H1 (cell line): ENCODE measurements around the gene MIA2. TPM values are rescaled to one million over a fixed set of nuclear protein-coding genes. Genes with fewer than 3 reads are reported as not detected.
A peak's percentile ranks its signal among the peaks of the same experiment; 100 is the strongest.

Source experiments
- CTCF ChIA-PET: fragments of 300-600 bp; sonication (Branson Sonifier 250); formaldehyde crosslinking; loops from one replicate; lab custom pipeline; 2021; ENCODE audit not compliant: partially characterized antibody; lab: Charles Lee
- POLR2A ChIA-PET: fragments of 300-600 bp; sonication (Branson Sonifier 250); formaldehyde crosslinking; loops from one replicate; lab custom pipeline; 2021; ENCODE audit warnings: inconsistent platforms; ENCODE audit not compliant: partially characterized antibody; lab: Charles Lee
- DNase-seq, 2 experiments: peaks; one replicate each; pipeline versions ENCODE4 v3.0.0 to v3.0.0-alpha.2; 2010 to 2022; ENCODE audit warnings: low spot score in 2 of 2, low read depth in 1 of 2, mixed read lengths in 1 of 2
- FAIRE-seq: peaks from 2 replicates; lab custom pipeline; 2011; peaks lifted over from hg19 to GRCh38; lab: Jason Lieb, UNC
- H2AFZ ChIP-seq: 2 replicates; pipeline ENCODE4 v1.8.1; 2012; ENCODE audit warnings: low read length, inconsistent platforms
- H2AK5ac ChIP-seq: 2 replicates; pipeline ENCODE4 v1.6.1; 2013; ENCODE audit warnings: low read depth, low read length
- H2BK120ac ChIP-seq: replicated peaks from 2 replicates; pipeline ENCODE3; 2013; ENCODE audit warnings: low read depth, low read length, inconsistent platforms
- H2BK12ac ChIP-seq: 2 replicates; pipeline ENCODE4 v1.6.1; 2013; ENCODE audit warnings: low read depth, low read length
- H2BK15ac ChIP-seq: 2 replicates; pipeline ENCODE4 v1.6.1; 2013; ENCODE audit warnings: low read length
- H2BK20ac ChIP-seq: 2 replicates; pipeline ENCODE4 v1.6.1; 2013; ENCODE audit warnings: low read length
- H2BK5ac ChIP-seq: 2 replicates; pipeline ENCODE4 v1.6.1; 2013; ENCODE audit warnings: low read depth, low read length
- H3K14ac ChIP-seq: 2 replicates; pipeline ENCODE4 v1.6.1; 2013; ENCODE audit warnings: inconsistent platforms; ENCODE audit not compliant: insufficient read length
- H3K18ac ChIP-seq: 2 replicates; pipeline ENCODE4 v1.6.1; 2013; ENCODE audit warnings: low read length; ENCODE audit errors: extremely low read depth
- H3K23ac ChIP-seq: 2 replicates; pipeline ENCODE4 v1.6.1; 2013; ENCODE audit warnings: inconsistent platforms; ENCODE audit not compliant: insufficient read length
- H3K23me2 ChIP-seq: 2 replicates; pipeline ENCODE4 v1.6.1; 2013; ENCODE audit warnings: low read depth, low read length
- H3K27ac ChIP-seq: 2 replicates; pipeline ENCODE4 v1.6.1; 2011; ENCODE audit warnings: low read depth, low read length, inconsistent platforms
- H3K27me3 ChIP-seq, 4 experiments: replicated peaks in 1 of 4; 1 replicate in 1 of 4; 2 replicates in 3 of 4; pipeline versions ENCODE4 v1.6.1 to v1.8.1; 2011 to 2013; ENCODE audit warnings: low read length in 3 of 4, mild to moderate bottlenecking in 3 of 4, inconsistent platforms in 2 of 4, mixed read lengths in 2 of 4, moderate library complexity in 1 of 4; ENCODE audit not compliant: control insufficient read depth in 3 of 4, insufficient read depth in 3 of 4; ENCODE audit errors: extremely low read depth in 1 of 4
- H3K36me3 ChIP-seq, 4 experiments: 2 replicates each; pipeline versions ENCODE4 v1.6.1 to v1.8.1; 2011 to 2013; ENCODE audit warnings: mild to moderate bottlenecking in 4 of 4, low read length in 3 of 4, moderate library complexity in 2 of 4, control low read depth in 1 of 4, inconsistent platforms in 1 of 4; ENCODE audit not compliant: insufficient read depth in 4 of 4, control insufficient read depth in 2 of 4
- H3K4ac ChIP-seq: replicated peaks from 2 replicates; pipeline ENCODE3; 2013; ENCODE audit warnings: low read length, low read depth, mixed read lengths, inconsistent platforms; ENCODE audit not compliant: insufficient read length
- H3K4me1 ChIP-seq, 4 experiments: replicated peaks in 1 of 4; 1 replicate in 1 of 4; 2 replicates in 3 of 4; pipeline versions ENCODE4 v1.6.1 to v1.8.1; 2011 to 2013; ENCODE audit warnings: low read length in 3 of 4, inconsistent platforms in 2 of 4, mixed read lengths in 1 of 4; ENCODE audit not compliant: insufficient read depth in 4 of 4, control insufficient read depth in 3 of 4
- H3K4me2 ChIP-seq, 2 experiments: 2 replicates each; pipeline versions ENCODE4 v1.6.1 to v1.8.1; 2011 to 2013; ENCODE audit warnings: low read depth in 2 of 2, low read length in 2 of 2, control low read depth in 1 of 2, inconsistent platforms in 1 of 2, mild to moderate bottlenecking in 1 of 2; ENCODE audit not compliant: insufficient read depth in 1 of 2
- H3K4me3 ChIP-seq, 4 experiments: fragments of 200-600, 300-600 bp in 1 of 4; sonication (generic), shearing (Covaris generic), sonication (Bioruptor Twin) in 1 of 4; 2 replicates each; pipeline versions ENCODE4 v1.5.1 to v1.8.1; 2011 to 2016; ENCODE audit warnings: low read length in 4 of 4, low read depth in 3 of 4, control low read depth in 2 of 4, inconsistent platforms in 2 of 4, mild to moderate bottlenecking in 2 of 4, mixed read lengths in 1 of 4, moderate library complexity in 1 of 4; ENCODE audit not compliant: insufficient read depth in 2 of 4; ENCODE audit errors: extremely low read depth in 1 of 4
- H3K56ac ChIP-seq: replicated peaks from 2 replicates; pipeline ENCODE3; 2013; ENCODE audit warnings: low read depth, mild to moderate bottlenecking, mixed read lengths, low read length, inconsistent platforms; ENCODE audit not compliant: insufficient read length
- H3K79me1 ChIP-seq: 2 replicates; pipeline ENCODE4 v1.6.1; 2013; ENCODE audit warnings: low read depth, low read length, control low read depth
- H3K79me2 ChIP-seq, 2 experiments: 2 replicates each; pipeline versions ENCODE4 v1.6.1 to v1.8.1; 2012 to 2013; ENCODE audit warnings: low read length in 2 of 2, mild to moderate bottlenecking in 2 of 2, inconsistent platforms in 1 of 2; ENCODE audit not compliant: insufficient read depth in 2 of 2, control insufficient read depth in 1 of 2
- H3K9ac ChIP-seq, 4 experiments: replicated peaks in 1 of 4; 1 replicate in 1 of 4; 2 replicates in 3 of 4; pipeline versions ENCODE4 v1.6.1 to v1.8.1; 2011 to 2013; ENCODE audit warnings: low read depth in 3 of 4, low read length in 3 of 4, control low read depth in 2 of 4, mild to moderate bottlenecking in 2 of 4, moderate library complexity in 2 of 4, inconsistent platforms in 1 of 4; ENCODE audit errors: extremely low read depth in 1 of 4
- H3K9me3 ChIP-seq, 2 experiments: 2 replicates each; pipeline versions ENCODE4 v1.6.1 to v1.8.1; 2012 to 2013; ENCODE audit warnings: mild to moderate bottlenecking in 2 of 2, moderate library complexity in 2 of 2, control low read depth in 1 of 2, inconsistent platforms in 1 of 2, low read depth in 1 of 2, low read length in 1 of 2, mixed read lengths in 1 of 2; ENCODE audit not compliant: insufficient read depth in 2 of 2
- H4K20me1 ChIP-seq, 2 experiments: replicated peaks in 1 of 2; 2 replicates each; pipeline versions ENCODE3 to v1.8.1; 2011 to 2013; ENCODE audit warnings: inconsistent platforms in 2 of 2, low read length in 2 of 2, mild to moderate bottlenecking in 1 of 2; ENCODE audit not compliant: insufficient read depth in 2 of 2, control insufficient read depth in 1 of 2
- H4K5ac ChIP-seq: 2 replicates; pipeline ENCODE4 v1.6.1; 2013; ENCODE audit warnings: low read length, low read depth, mixed read lengths, inconsistent platforms; ENCODE audit not compliant: insufficient read length
- H4K8ac ChIP-seq: 2 replicates; pipeline ENCODE4 v1.8.0; 2013; ENCODE audit warnings: mild to moderate bottlenecking, moderate library complexity, low read length, inconsistent platforms; ENCODE audit not compliant: insufficient read depth; ENCODE audit errors: extremely low read depth
- H4K91ac ChIP-seq: replicated peaks from 2 replicates; pipeline ENCODE3; 2013; ENCODE audit warnings: low read length, mixed read lengths, inconsistent platforms; ENCODE audit not compliant: insufficient read length
- ASH2L ChIP-seq: fragments of 200-600, 300-600 bp; sonication (generic); IDR thresholded peaks from one replicate; pipeline ENCODE4 v1.7.1; 2017; ENCODE audit warnings: low read length
- BACH1 ChIP-seq: IDR thresholded peaks from 2 replicates; pipeline ENCODE4 v1.6.1; 2012; ENCODE audit warnings: low read length, improper control_type of control experiment
- CREB1 ChIP-seq: IDR thresholded peaks from 2 replicates; pipeline ENCODE4 v1.6.1; 2012; ENCODE audit warnings: inconsistent platforms
- YY1 ChIP-seq: IDR thresholded peaks from 2 replicates; pipeline ENCODE4 v1.6.1; 2011; ENCODE audit warnings: low read depth, mild to moderate bottlenecking, low read length
- WGBS, 2 experiments: shearing (Covaris generic) in 1 of 2; methylation state at CpG; one replicate each; pipeline versions ENCODE4 v1.1.6 to v1.1.7; 2013 to 2015; ENCODE audit warnings: low lambda C conversion rate in 2 of 2, mixed read lengths in 2 of 2, inconsistent platforms in 1 of 2, low coverage in 1 of 2, missing lambda C conversion rate in 1 of 2; ENCODE audit not compliant: insufficient replicate concordance in 2 of 2, insufficient coverage in 1 of 2, insufficient read length in 1 of 2; ENCODE audit errors: extremely low coverage in 1 of 2, missing lambda C conversion rate in 1 of 2; 5-methylcytosine and 5-hydroxymethylcytosine counted together
- polyA plus RNA-seq, 7 experiments: library from polyadenylated mRNA; depleted of rRNA in 3 of 7; stranded (reverse) in 5 of 7; unstranded in 2 of 7; fragments of >200 nt in 5 of 7; fragments of 200-250 nt in 2 of 7; gene quantifications; 1 replicate in 5 of 7; 2 replicates in 1 of 7; 4 replicates in 1 of 7; pipeline versions ENCODE4 v1.2.1 to v1.2.3, GENCODE V29; 2011 to 2013; ENCODE audit warnings: missing spikeins in 2 of 7, mixed read lengths in 2 of 7
- total RNA-seq: library from RNA; stranded (reverse); fragmentation: NEBNext Ultra II Directional; extraction: Animal tissue kit (Norgen Biotek cat#: 25700); gene quantifications from 2 replicates; pipeline ENCODE4 v1.2.1, GENCODE V29; 2021

MIA2 gene
- total and polyA plus RNA-seq, 2 of the 8 experiments (the other 6 are each of a cell fraction or from before 2014, with no cell fraction given) = 10.1 to 15.0 TPM

DNA sequence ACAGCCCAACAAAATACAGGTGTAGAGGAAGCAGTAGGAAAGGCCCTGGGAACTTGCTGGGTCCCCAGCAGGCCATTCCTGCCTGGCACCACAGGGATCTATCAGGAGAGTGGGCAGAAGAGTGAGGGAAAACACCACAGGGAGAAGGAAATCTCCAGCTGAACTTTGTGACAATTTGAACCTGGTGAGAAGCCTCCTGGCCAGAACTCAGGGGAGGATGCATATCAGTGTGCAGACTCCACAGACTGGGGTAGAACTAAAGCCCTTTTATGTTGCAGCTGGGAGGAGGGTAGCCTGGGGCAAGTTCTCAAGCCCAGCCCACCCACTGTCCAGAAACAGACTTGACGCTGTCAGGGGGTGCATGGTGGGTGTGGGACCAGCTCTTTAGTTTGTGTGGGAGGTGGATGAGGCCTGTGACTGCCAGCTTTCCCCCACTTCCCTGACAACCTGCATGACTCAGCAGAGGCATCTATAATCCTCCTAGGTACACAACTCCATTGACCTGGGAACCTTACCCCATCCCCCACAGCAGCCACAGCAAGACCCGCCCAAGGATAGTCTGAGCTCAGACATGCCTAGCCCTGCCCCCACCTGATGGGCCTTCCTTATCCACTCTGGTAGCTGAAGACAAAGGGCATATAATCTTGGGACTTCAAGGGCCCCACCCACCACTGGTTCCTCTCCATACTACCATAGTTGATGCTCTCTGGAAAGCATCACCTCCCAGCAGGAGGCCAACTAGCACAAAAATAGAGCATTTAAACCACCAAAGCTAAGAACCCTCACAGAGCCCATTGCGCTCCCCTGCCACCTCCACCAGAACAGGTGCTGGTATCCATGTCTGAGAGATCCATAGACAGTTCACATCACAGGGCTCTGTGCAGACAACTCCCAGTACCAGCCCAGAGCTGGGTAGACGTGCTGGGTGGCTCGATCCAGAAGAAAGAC is 29.8 kb upstream of the MIA2 start:
- peak overlapping the region; percentile 68; the same call in 1 of the 2 replicates for H3K18ac ChIP-seq
- no peaks in the 10 kb centered on the region for H3K79me1 ChIP-seq
- H3K9me3 ChIP-seq = no peaks in the 10 kb centered on the region
- POLR2A ChIA-PET = interaction anchor here (0.8 to 5.1 kb wide), 8 partner anchors 14 to 34 kb away, joined by 3 to 31 read pairs (median 6); partner anchors contain the start of genes PNN and TRAPPC6B
- 79% methylated on average over 5 of the region's 5 CpGs; no CpG with 5 or more reads in 1 of the 2 experiments for WGBS, 2 experiments
- no peak overlapping the region; the same call in 1 of the 2 replicates for H4K8ac ChIP-seq
- no peak overlapping the region for H2BK120ac ChIP-seq
- no peak overlapping the region; the same call in 1 of the 2 replicates for H3K27ac ChIP-seq
- CTCF ChIA-PET = interaction anchor here (0.7 to 1.3 kb wide), 4 partner anchors 9 to 32 kb away, joined by 3 to 4 read pairs (median 3); no protein-coding TSS in a partner anchor
- no peak overlapping the region for H2AK5ac ChIP-seq
- no peak overlapping the region for H3K4me2 ChIP-seq
- H4K5ac ChIP-seq = no peak overlapping the region
- DNase-seq (peak in 1 of 2 experiments; percentile 9), FAIRE-seq (no peak)
- H3K23ac ChIP-seq = no peak overlapping the region
- no peak overlapping the region for H3K9ac ChIP-seq
- peak overlapping the region; percentile 78 for H3K4ac ChIP-seq
- H3K36me3 ChIP-seq = no peaks in the 10 kb centered on the region
- H2BK15ac ChIP-seq = 0 out of 2 replicates have a peak overlapping the region, but pooled peaks have one; percentile 81
- no peaks in the 10 kb centered on the region for H4K20me1 ChIP-seq
- H3K27me3 ChIP-seq = no peaks in the 10 kb centered on the region
- H2BK12ac ChIP-seq = no peak overlapping the region; the same call in 1 of the 2 replicates
- no peaks in the 10 kb centered on the region for H3K23me2 ChIP-seq
- H2BK5ac ChIP-seq = peak overlapping the region; percentile 81; the same call in 1 of the 2 replicates
- TF ChIP-seq CREB1 = no peak
- TF ChIP-seq ASH2L = peak; percentile 34
- TF ChIP-seq YY1 = 0 out of 2 replicates have a peak, but pooled peaks have one; percentile 9
- peak; percentile 43; the same call in 1 of the 2 replicates for TF ChIP-seq BACH1
- H3K4me3 ChIP-seq = no peak overlapping the region; a peak in 1 of 8 replicates
- no peaks in the 10 kb centered on the region for H3K79me2 ChIP-seq
- peaks cover 0 to 4% (median 3%) of the 10 kb centered on the region in 4 experiments; a peak in 2 of 7 replicates for H3K4me1 ChIP-seq
- H2BK20ac ChIP-seq = peak overlapping the region; percentile 80; the same call in 1 of the 2 replicates
- H3K56ac ChIP-seq = no peak overlapping the region
- no peak overlapping the region for H4K91ac ChIP-seq
- H2AFZ ChIP-seq = peak overlapping the region; percentile 51; the same call in 1 of the 2 replicates
- no peak overlapping the region for H3K14ac ChIP-seq
